Superior temporal gyrus (tissue), 1 donor: ENCODE results near the gene AP1B1.
A peak's percentile ranks its signal among the peaks of the same experiment; 100 is the strongest.
"Not testable (repeated sequence)": the region's sequence is repeated elsewhere in the genome, so short reads cannot be mapped to it uniquely, and the experiment has no call there.

Experiments
- DNase-seq: peaks from one replicate; pipeline ENCODE4 v3.0.0-alpha.2; 2016; ENCODE audit errors: extremely low spot score

AP1B1 gene

DNA sequence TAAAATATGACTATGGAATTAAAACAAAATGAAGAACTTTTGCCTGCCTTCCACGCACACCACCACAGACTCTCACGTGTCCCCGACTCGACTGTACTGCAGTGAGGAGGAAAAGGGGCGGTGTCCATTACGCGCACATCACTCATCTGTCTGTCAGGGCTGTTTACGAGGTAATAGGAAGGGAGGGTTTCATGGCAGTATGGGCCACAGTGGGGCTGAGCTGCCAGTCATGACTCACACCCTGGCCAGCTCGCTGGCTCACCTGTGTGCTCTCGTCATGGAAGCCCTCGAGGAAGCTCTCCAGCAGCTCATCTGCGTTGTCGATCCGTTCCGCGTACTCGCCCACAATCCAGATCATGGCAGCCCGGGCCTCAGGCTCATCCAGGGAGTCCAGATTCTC is 39.4 kb downstream of the AP1B1 start:
- no peak for DNase-seq

DNA sequence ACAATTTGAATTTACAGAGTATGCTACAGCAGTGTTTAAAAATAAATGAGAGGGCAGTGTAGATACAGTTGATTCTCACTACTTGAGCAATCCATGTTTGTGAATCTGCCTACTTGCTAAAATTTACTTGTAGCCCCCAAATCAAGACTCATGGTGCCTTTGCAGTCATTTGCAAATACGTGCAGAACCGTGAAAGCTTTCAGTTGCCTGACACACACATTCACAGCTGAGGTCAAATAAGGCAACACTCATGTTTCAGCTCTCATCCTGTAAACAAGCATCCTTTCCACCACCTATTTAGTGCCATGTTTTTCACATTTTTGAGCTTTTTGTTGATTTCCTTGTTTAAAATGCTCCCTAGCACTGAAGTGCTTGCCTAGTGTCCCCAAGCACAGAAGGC is 40.3 kb downstream of the AP1B1 start:
- DNase-seq = no peak

DNA sequence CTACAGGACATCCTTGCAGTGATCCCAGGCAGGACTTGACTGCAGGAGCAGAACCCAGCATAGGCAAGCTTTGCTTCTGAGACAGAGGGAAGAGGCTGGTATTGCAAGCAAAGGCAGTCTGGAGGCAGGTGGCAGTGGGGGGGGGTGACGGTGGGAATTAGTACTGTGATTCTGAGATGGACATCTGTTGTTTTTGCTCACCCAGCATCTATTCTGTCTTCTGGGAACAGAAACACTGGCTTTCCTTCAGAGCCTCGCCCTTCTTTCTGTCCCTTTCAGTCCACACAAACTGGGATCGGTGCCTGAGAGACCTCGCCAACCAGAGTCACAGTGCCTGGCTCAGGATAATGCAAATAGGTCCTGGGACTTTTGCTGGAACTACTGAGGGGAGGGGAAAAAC is 41.7 kb downstream of the AP1B1 start:
- DNase-seq = peak; percentile 77

DNA sequence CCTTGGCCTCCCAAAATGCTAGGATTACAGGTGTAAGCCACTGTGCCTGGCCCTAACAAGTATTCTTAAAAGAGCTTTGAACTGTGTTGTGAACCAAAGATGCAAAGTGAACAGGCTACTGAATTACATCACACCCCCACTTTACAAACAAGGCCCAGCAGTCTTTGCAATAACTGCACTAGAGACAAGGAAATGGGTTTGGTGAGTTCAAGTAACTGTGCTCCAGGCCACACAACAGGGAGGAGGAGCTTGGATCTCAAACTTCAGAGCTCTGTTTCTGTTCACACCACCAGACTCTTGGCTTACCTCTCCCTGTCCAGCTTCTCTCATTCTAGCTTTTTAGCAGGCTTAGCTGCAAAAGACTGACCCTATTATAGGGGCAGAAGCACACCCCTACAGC is 42.4 kb downstream of the AP1B1 start:
- no peak for DNase-seq

GRCh38 chr22:29344889-29345288 is 43.5 kb downstream of the AP1B1 start:
- DNase-seq = not testable (repeated sequence)

DNA sequence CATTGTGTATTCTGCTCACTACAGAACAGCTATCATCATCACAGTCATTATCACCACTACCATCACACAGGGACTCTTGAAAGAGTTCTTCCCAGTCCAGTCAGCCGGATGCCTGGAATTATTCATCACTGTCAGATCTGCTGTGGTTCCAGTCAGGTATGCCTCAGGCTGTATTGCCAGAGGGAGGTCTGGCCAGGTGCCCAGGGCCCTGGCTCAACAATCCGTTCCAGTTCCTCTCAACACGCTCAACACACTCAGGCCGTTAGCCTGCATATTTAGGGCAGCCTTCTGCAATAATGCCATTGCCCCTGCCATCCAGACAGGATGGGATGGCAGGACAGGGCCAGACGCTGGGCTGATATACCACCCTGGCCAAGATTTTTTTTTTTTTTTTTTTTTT is 44.2 kb downstream of the AP1B1 start:
- peak; percentile 45 for DNase-seq

DNA sequence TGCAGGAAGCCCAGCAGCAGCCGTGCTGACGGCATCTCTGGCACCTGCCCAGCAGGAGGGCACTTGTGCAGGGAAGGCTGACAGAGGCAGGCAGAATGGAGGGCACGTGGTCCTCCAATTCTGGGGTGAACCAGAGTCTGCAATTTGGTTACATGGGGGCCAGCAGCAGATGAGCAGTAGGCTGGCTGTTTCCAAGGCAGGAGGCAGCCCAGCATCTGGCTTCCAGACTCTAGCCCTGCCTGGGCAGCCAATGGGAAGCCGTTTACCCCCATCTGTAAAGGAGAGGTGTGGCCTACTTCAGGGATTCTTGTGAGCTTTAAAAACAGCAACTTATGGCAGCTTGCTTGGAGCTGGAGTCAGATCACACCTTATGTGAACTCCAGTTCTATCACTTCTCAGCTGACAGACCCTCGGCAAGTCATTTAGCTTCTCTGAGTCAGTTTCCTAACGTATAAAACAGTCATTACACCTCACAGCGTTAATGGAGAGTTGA is 45.0 kb downstream of the AP1B1 start:
- DNase-seq = peak; percentile 76

DNA sequence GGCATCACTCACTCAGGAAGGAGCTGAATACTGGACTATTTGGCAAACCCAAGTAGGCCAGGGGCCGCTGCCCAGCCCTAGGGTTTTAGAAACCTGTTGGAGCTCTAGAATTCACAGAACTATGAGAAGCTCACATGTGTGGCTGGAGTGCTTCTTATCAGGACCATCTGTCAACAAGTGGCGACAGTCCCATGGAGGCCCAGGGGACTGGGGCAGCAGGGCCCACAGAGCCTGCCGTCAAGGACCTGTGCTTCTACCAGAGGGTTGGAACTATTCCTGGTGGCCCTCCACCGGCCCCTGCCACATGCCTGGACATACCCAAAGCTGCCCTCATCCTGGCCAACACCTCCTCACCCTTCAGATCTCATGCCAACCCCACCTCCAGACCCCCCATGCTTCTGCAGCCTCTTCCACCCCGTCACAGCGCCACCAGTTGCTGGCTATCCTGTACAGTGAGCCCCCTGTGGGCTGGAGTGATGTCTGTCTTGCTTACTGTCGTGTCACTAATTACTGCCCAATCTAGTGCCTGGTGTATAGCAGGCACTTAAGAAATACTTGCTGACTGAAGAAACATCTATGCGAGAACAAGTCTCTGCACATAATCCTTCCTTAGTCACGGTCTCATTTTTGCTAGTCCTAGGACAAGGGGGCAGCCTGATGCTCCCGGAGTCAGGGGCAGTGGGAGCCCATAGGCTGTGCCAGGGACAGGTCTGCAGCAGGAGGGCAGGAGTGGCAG is 45.6 kb downstream of the AP1B1 start:
- no peak for DNase-seq

DNA sequence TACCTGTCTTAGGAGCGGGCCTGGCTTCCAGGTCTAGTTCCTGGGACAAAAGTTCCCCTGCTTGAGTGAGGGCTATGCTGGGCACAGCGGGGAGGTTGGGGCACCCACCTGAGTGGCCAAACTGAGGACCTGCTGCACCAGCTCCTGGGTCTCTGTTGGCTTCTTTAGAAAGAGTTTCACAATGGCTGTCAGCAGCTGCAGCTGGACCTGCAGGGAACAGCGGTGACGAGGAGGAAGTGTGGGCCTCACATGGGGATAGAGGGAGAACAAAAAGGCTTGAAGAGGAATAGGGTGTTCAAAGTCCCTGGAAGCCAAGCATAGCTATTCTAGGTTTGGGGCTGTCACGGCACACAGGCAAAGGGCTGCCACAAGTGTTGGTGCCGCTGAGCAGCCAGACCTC is 46.2 kb downstream of the AP1B1 start:
- no peak for DNase-seq

DNA sequence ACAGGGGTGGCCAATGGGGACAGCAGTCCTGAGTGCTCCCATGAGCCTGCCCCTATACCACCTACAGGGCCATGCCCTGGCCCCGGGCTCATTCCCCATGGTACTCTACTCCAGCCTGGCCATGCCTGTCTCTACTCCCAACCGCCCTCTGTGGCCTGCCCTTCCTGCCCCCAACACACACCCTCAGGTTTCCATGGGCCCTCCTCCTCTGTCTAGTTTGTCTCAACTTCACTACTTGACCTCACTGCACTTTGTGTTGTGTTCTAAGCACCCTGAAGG is 46.6 kb downstream of the AP1B1 start:
- no peak for DNase-seq

GRCh38 chr22:29341056-29341848 is 47.1 kb downstream of the AP1B1 start:
- DNase-seq = no peak

GRCh38 chr22:29340566-29340965 is 47.8 kb downstream of the AP1B1 start:
- no peak for DNase-seq

DNA sequence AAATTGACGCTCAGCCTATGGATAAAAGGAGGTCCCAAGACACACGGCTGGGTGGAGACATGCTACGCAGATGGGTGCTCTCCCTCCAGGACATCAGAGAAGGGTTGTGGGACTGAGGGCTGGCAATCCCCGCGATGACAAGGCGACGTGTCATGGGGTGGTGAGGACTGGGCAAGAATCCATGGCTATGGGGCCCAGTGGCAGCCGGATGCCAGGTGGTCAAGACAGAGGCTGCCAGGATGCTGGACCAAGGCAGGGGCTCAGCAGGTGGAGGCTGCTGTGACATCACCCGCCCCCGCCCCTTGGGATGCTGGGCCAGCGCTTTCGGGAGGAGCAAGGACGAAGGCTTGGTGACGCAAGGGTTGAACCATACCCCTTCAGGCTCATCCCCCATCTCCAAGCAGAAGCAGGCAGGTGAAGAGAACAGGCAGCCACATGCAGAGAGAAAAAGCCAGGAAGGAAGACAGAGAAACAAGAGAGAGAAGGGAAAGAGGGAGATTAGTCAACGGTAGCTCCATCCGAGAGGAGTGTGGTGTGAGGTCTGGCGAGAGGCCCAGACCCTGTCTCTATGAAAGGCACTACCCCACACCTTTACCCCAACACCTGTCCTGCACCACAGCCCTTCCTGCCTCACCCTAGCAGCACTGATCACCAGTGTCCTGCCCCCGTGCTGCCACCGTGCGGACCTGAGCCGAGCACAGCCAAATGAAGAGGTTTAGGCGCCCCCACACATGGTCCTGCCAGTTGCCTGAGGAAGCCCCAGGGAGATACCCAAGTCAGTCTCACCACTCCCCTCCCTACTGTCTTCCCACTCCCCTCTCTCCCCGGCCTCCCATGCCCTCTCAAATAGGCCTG is 48.8 kb downstream of the AP1B1 start:
- no peak for DNase-seq

- no peak for DNase-seq
Observed at GRCh38 chr22:29338398-29338797, 50.0 kb downstream of the AP1B1 start.

GRCh38 chr22:29337631-29338284 is 50.6 kb downstream of the AP1B1 start:
- no peak for DNase-seq

GRCh38 chr22:29336751-29337490 is 51.4 kb downstream of the AP1B1 start:
- no peak for DNase-seq

DNA sequence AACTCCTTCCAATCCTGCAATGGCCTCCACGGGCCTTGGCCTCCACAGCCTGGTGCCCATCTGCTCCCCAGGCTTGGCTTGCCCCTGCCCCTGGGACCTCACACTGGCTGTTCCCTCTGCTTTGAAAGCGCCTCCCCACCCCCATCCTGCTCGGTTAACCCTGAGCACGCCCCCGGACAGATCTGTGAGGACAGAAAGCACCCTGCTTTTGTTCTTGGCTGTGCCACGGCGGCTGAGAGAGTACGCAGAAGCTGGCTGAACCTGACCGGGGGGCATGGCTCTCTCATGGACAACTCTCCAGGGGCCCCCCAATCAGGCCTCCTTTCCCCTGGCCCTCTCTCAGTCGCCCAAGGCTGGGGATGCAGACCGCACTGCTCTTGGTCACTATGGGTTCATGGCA is 52.7 kb downstream of the AP1B1 start:
- DNase-seq = no peak

DNA sequence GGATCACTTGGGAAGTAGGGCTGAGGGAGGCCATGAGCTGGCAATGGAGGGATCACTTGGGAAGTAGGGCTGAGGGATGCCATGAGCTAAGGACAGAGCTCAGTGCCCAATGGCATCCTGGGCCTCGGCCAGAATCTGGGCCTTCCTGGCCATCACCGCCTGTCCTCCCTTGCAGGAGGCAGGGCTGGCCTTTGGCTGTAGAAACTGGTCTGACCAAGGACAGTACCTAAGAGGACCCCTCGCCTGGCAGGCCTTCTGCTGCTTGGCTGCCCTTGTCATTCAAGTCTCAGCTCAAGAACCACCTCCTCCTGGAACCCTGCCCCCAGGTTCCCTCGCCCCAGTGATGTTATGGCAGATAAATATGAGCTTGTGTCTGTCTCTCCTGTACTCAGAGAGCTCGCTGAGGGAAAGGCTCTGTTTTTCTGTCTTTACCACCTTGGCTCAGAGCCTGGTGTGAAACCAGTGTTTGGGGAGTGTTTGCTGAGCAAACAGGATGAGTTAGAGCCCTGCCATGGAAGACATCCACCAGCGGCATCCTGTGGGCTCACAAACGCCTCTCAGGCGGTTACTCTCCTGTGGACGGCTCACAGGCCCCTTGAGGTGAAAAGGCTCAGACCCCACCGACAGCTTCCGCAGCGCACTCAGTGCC is 53.5 kb downstream of the AP1B1 start:
- DNase-seq = no peak

DNA sequence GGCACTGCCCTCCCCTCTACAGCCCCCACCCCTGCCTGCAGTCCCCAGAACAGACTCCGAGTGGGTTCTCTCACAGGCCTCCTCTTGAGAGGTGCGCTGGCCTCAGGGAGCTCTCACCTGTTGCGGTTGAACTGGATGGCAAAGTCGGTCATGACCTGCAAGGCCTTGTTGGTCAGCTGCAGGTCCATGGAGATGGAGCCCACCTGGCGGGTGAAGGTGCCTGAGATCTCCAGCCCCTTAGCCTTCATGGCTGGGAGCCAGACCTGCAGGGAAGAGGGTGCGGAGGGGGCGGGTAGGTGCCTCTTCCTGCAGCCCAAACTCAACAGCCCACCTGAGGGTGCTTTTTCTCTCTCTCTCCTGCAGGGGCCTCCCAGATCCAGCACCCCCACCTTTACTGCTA is 54.2 kb downstream of the AP1B1 start:
- DNase-seq = no peak

DNA sequence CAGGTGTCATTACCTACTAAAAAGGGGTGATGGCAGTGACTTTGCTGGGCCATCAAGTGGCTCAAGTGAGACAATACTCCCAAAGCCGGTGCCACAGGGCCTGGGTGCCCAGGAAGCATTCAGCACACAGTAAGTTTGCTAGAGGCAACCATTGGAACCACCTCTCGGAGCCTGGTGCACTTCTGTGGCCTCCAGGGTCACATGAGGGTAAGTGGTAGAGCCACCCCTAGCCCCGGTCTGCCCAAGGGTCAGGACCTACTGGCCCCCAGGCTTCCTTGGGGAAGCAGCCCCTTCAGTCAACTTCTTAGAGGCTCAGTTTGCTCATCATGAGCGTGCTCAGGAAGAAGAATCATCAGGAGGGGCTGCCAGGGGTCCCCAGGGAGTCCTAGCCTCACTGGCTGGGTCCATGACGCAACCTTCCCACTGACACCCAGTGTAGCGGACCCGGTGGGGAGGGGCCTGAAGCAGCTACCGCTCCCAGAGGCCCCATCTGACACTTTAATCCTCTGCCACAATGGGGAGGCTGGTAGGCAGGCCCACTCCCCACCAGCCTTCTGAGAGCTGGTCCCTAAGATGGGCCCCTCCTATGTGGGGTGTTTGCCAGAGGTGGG is 55.4 kb downstream of the AP1B1 start:
- no peak for DNase-seq
